GM19023 (cell line): Measurements from ENCODE around the gene CAVIN3.
"Not testable (repeated sequence)": the region's sequence is repeated elsewhere in the genome, so short reads cannot be mapped to it uniquely, and the experiment has no call there.

Experiments used
- ATAC-seq: cut with Tn5 transposase; IDR thresholded peaks from one replicate; pipeline ENCODE4 v1.9.1; 2021; ENCODE audit warnings: mild to moderate bottlenecking, moderate library complexity; ENCODE audit not compliant: unreplicated experiment

Gene CAVIN3

DNA sequence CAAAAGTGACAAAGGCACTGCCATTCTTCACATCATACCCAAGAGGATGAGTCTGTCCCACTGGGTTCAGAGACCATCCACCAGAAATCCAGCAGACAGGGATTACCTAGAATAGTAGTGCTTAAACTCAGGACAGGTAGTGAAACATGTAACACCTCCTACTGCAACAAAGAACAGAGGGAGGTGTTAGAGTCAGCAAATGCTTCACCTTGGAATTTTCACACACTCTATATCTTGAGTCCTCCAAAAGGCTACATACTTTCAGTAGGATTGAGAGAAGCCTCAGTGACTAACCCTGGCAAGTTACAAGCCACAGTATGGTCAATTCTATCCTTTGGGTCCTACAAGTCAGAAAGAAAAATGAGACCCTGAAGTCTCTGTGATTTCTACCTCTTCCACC, 6.0 kb upstream of the CAVIN3 start:
- ATAC-seq = no peak

- ATAC-seq = no peak
Observed at GRCh38 chr11:6323291-6323905, 3.1 kb upstream of the CAVIN3 start.

DNA sequence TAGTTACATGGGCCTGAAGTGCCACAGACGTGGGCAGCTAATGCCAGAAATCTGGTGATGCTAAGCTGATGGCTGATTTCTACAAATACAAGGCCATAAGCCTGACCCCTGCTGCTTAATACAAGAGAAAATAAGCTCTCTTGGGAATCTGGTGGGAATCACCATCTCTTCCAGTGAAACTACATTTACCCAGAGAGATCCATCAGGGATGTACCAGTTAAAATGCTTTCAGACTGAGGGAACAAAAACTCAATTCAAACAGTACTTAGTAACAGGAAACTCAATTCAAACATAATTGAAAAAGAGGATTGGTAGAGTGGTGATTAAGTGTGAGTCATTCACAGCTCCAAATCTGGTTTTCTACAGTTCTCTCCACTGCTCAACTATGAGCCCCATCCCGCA, 1.7 kb upstream of the CAVIN3 start:
- ATAC-seq = no peak

- no peak for ATAC-seq
Observed at GRCh38 chr11:6321356-6321755, 1.1 kb upstream of the CAVIN3 start.

DNA sequence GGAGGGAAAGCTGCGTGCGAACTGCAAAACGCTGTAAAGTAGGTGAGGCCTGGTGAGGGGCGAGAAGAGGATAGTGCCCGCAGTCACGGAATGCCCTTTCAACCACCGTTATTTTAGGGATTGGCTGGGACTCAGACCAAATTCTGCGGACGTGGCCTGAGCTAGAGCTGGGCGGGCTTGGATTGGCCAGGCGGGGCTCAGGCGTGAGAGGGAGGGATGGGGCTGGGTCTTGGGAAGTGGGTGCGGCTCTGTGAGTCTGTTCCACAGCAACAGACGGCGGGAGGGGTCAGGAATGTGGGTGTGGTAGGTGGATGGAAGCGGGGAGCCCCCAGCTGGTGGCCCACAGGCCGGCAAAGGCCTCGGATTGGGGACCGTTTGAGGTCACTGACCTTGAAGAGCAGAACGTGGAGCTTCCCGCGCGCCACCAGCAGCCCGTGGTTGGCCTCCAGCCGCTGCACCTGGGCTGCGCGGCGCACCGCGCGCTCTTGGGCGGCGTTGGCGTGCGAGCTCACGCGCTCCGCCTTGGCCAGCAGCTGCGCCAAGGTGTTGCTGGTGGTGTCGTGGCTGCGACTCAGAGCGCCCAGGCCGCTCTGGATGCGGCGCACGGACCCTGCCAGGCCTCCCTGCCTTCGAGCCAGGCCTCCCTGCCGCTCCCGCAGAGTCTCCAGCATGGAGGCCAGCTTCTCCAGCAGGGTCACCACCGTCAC, 444 bp downstream of the CAVIN3 start:
- ATAC-seq = peak; percentile 37

DNA sequence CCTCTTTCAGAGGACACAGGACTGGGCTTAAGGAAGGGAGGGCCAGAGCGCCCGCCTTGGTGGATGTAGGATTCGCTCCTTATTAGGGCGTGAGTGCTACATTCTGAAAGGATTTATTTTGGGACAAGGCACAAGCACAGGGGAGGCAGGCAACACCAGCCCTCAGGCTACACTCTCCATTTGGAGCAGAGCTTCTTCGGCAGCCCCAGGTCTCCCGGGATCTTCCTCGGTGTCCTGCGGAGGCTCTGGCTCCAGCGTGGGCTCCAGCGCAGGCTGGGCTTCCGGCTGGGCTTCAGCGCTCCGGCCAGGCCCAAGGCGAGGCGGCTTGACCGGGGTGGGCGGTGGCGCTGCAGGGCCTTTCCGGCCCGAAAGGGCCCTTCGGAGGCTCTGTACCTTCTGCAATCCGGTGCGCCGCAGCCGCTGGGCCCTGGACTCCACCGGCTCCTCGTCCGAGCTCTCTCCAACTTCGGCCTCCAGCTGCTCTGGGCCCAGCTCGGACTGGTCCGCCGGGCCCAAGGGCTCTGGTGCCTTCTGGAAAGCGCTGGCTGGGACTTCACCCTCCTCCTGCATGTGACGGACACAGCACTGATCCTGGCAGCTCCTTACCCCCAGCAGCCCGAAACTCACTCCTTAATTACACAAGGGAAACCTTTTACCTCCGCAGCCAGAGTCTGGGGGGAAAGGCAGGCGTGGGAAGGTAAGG, 1.1 kb downstream of the CAVIN3 start:
- no peak for ATAC-seq

GRCh38 chr11:6318204-6318603, 2.1 kb downstream of the CAVIN3 start:
- ATAC-seq = no peak

DNA sequence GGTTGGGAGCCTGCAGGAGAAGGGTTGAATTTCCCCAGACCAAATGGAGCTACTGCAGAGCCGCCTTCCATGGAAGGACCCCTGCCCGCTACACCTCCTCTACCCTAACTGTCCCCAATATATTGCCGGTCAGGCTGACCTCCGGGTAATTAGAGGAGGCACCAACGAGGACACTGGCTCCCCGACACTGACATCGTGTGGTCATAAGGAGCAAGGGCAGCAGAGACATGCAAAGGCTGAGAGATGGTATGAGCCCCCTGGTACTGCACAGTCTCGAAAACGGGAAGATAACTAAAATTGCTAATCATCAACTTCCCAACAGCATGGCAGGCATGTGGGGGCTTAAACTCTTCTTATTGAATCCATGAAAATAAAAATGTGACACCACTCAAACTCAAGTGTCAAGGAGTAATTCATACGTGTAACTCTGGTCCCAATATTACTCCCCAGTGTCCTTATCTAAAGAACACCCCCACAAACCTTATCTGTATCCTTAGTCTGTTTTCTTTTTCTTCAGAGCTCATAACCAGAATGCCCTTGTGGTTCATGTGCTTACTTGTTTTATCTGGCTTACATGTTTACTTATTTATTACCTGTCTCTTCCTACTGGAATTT, 4.4 kb downstream of the CAVIN3 start:
- ATAC-seq = peak; percentile 59

DNA sequence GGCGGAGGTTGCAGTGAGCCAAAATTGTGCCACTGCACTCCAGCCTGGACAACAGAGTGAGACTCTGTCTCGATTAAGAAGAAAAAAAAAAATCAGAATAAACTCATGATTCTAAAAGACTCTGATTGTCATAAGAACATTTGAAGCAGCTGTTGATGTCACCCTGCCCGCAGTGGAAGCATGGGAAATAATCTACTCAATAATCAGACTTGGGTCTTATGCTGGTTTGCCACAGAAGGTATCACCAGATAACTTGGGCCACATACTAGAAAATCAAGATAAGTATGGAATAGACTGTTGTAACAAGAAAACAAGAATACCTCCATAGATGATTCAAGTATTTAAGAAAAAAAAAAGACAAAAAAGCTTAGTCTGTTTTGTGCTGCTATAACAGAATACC, 8.2 kb downstream of the CAVIN3 start:
- ATAC-seq = no peak

- ATAC-seq = no peak
Observed at GRCh38 chr11:6307876-6308275, 12.4 kb downstream of the CAVIN3 start.

DNA sequence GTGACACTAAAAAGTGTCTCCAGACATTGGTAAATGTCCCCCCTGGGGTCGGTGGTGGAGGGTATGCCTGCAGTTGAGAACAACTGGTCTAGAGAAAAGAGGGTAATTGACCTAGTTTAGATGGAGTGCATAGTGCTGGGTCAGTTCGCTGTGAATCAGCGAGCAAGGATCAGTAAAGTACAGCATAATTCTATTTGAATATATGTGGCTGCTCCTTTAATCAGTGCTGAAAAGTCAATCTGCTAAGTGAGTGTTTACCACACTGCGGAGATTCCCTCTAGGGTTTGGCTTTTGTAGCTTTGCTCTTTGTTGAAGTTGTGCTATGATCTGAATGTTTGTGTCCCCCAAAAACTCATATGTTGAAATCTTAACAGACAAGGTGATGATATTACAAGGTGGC, 15.0 kb downstream of the CAVIN3 start:
- ATAC-seq = no peak

DNA sequence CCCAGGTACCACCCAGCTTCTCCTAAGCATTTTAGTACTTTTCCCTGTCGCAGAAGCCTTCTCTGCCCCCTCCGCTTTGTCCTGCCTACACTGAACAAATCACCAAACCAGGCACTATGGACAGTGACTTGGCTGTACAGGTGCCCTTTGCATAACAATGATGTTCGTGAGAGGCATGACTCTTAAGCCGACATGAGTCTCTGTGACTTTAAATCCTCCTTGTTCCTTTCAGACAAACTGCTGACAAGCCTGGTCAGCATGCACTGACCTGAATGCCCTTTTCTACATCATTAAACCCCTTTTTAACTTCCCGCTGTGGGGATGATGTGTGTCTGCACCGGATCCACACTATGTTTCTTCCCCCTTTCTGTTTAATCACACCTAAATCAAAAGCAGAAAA, 16.6 kb downstream of the CAVIN3 start:
- ATAC-seq = no peak

GRCh38 chr11:6301096-6301495, 19.2 kb downstream of the CAVIN3 start:
- ATAC-seq = no peak

GRCh38 chr11:6300325-6300724, 20.0 kb downstream of the CAVIN3 start:
- no peak for ATAC-seq

- ATAC-seq = peak; percentile 44
Observed at GRCh38 chr11:6298605-6299004, 21.7 kb downstream of the CAVIN3 start.

GRCh38 chr11:6297831-6298230, 22.5 kb downstream of the CAVIN3 start:
- ATAC-seq = no peak

DNA sequence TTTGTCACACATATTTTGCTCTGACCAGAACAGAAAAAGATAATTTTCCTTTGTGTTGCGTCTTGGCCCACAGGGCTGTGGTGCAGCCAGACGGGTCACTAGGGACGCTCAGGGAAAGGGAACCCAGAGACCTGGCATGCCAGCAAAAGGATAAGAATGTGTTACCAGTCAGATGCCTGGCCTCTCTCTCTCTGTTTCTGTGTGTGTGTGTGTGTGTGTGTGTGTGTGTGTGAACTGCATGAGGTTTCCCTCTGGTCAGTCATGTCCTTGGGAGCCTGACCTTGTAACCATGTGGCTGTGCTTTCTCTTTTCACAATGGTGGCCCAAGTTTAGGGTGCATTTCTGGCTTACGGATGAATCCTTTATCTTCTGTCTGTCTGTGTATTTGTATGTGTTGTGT, 35.3 kb downstream of the CAVIN3 start:
- no peak for ATAC-seq

- ATAC-seq = no peak
Observed at GRCh38 chr11:6284250-6284649, 36.1 kb downstream of the CAVIN3 start.

DNA sequence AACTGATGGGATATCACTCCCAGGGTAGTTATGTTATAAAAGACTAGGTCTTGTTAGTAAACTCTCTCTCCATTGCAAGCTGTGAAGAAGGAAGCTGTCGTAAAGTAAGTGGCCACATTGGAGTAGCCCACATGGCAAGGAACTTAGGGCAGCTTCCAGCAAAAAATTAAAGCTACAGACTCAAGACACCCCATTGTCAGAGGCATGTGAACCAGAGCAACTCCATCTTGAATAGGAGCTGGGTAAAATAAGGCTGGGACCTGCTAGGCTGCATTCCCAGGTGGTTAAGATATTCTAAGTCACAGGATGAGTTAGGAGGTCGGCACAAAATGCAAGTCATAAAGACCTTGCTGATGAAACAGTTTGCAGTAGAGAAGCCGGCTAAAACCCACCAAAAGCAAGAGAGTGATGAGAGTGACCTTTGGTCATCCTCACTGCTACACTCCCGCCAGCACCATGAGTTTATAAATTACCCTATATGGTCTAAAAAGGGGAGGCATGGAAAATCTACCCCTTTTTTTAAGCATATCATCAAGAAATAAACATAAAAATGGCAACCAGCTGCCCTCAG, 36.8 kb downstream of the CAVIN3 start:
- no peak for ATAC-seq

- ATAC-seq = not testable (repeated sequence)
Observed at GRCh38 chr11:6280809-6281208, 39.5 kb downstream of the CAVIN3 start.

- no peak for ATAC-seq
Observed at GRCh38 chr11:6273188-6273587, 47.1 kb downstream of the CAVIN3 start.
